Ecto neural progenitor cell (in vitro differentiated cells): ENCODE measurements around the gene TMEM217.
A peak's percentile ranks its signal among the peaks of the same experiment; 100 is the strongest.
"Not testable (repeated sequence)": the region's sequence is repeated elsewhere in the genome, so short reads cannot be mapped to it uniquely, and the experiment has no call there.

Experiments used
- DNase-seq: peaks from one replicate; pipeline ENCODE4 v3.0.0-alpha.2; 2018; ENCODE audit warnings: low spot score

Gene TMEM217

GRCh38 chr6:37180610-37181009 is 77.3 kb downstream of the TMEM217 start:
- DNase-seq = not testable (repeated sequence)

DNA sequence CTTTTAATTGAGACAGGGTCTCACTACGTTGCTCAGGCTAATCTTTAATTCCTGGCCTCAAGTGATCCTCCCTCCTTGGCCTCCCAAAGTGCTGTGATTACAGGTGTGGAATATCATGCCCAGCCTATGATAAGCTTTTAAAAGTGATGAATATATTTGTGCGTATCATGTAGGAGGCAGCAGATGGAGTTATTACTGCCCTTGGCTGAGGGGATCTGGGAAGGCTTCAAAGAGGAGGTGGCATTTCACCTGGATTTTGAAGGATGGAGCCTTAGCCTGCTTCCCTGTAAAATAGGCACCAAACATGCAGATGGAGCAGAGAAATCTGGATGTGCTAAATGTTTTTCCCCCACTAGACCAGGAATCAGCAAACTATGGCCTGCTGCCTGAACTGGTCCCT is 77.9 kb downstream of the TMEM217 start:
- DNase-seq = no peak

GRCh38 chr6:37177935-37178517 is 79.9 kb downstream of the TMEM217 start:
- DNase-seq = no peak

- no peak for DNase-seq
Measured at GRCh38 chr6:37177077-37177934, 80.6 kb downstream of the TMEM217 start.

- DNase-seq = no peak
Measured at GRCh38 chr6:37176268-37177076, 81.5 kb downstream of the TMEM217 start.

DNA sequence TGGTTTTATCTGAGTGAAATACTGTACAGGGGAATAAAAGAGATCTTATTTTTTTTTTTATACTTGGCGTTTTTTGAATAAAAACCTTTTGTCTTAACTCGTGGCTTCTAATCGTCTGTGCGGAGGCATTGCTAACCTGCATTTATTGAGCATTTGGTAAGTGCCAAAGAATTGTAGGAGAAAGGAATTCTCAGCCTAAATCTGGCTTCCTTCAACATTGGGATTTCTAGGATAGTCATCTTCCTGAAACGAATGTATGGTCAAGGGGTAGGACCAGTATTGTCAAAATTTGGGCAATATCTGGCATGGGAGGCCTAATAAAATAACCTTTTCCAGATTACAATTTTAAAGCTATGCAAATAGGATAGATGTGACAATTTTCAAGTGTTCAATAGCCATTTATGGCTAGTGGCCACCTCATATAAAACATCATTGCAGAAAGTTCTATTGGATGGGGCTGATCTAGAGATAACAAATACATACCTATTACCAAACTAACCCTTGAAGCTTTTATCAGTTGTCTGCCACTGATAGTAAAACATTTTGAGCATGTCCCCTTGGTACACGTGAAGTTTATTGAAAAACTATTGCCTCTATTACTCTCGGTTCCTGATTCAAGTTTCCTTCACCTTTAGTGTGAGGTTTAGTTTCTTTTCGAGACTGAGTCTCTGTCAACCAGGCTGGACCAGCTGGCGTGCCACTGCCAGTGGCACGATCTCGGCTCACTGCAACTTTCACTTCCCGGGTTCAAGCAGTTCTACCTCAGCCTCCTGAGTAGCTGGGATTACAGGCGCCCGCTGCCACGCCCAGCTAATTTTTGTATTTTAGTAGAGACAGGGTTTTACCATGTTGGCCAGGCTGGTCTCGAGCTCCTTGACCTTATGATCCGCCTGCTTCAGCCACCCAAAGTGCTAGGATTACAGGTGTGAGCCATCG is 82.3 kb downstream of the TMEM217 start:
- DNase-seq = no peak

- no peak for DNase-seq
Measured at GRCh38 chr6:37174515-37175331, 83.2 kb downstream of the TMEM217 start.

- DNase-seq = no peak
Measured at GRCh38 chr6:37174196-37174514, 83.8 kb downstream of the TMEM217 start.

- DNase-seq = no peak
Measured at GRCh38 chr6:37173493-37174195, 84.3 kb downstream of the TMEM217 start.

- DNase-seq = no peak
Measured at GRCh38 chr6:37172912-37173492, 84.9 kb downstream of the TMEM217 start.

GRCh38 chr6:37171970-37172812 is 85.8 kb downstream of the TMEM217 start:
- DNase-seq = peak; percentile 89

- DNase-seq = peak; percentile 67
Measured at GRCh38 chr6:37171201-37171969, 86.6 kb downstream of the TMEM217 start.

- DNase-seq = peak; percentile 82
Measured at GRCh38 chr6:37170273-37171200, 87.4 kb downstream of the TMEM217 start.

DNA sequence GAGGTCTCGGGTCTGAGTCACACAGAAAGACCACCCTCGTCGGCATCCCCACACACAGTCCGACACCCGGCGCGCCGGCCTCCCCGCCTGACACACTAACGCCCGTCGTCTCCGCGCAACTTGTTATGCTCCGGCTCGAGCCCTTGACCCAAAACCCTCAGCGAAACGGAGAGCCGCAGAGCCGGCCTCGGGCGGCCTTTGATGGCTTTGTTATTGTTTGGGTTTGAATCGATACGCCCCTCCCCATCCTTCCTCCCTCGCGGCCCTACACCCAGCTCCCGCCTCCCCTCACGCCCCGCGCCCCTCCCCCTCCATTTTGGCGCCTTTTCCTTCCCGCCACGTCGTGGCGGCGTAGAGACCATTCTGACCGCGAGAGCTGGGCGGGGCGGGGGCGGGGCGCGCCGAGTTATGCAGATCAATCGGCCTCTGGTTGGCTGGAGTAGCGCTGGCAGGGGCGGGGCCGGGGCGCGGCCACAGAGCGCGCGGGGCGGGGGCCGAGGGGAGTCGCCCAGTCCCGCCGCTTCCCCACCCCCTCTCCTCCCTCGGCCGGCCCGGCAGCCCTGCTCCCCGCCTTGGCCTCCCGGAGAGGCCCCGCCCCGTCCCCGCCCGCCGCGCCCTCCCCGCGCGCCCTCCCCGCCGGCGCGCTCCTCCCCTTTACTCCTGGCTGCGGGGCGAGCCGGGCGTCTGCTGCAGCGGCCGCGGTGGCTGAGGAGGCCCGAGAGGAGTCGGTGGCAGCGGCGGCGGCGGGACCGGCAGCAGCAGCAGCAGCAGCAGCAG is 88.3 kb downstream of the TMEM217 start, which contains the start of gene PIM1:
Gene PIM1, plus strand, starts transcription at position 657 of the 777 bp plus-strand sequence. CDS start 424 bp downstream, outside the sequence.
- peak; percentile 99 for DNase-seq

DNA sequence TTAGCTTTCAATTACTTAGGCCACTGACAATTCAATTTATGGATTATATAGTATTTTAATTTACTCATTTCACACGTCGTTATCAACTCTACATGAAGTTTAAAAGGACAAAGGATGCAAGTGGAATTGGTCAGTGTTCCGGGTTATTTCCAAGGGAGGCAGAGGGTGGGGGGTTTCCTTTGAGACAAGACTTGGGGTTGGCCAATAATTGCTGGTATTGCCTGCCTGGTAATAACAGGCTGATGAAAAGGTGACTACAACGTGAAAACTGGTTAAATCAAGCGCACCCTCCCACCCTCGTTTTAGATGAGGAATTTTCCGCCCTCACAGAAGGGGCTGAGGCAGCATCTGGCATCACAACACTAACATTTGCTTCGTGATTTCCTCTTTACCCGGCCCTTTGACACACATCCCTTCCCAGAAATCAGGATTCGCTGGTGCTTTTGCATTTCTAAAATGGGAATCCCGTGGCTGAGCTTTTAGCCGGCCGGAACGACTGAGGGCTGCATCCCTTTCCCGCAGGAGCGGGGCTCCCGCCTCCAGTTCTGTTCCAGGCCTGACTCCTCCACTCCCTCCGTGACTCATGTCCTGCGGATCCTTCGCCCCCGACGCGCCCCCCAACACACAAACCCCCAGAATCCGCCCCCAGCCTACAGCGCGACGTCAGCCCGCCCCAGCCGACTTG is 89.0 kb downstream of the TMEM217 start:
- no peak for DNase-seq
